Measurements from ENCODE around the gene MTA2.

GRCh38 chr11:62610814-62611704 lies 9.4 kb upstream of the MTA2 start:
- TF ChIP-seq POLR2A (IDR thresholded peaks at IDR 0.05) = no peak
- TF ChIP-seq CTCF (IDR thresholded peaks at IDR 0.05) = no peak

Measured in suprapubic skin (tissue), 3 donors.